Choroid plexus epithelial cell (primary cell): ENCODE results near the gene E2F6.

Experiments
- DNase-seq: peaks from one replicate; pipeline ENCODE4 v3.0.0-alpha.2; 2010; ENCODE audit warnings: low read depth
- H3K4me3 ChIP-seq: 2 replicates; pipeline ENCODE4 v1.5.1; 2011; ENCODE audit warnings: low read depth, mild to moderate bottlenecking, control low read depth, low read length, moderate library complexity
- CTCF ChIP-seq: conservative IDR thresholded peaks from 2 replicates; pipeline ENCODE4 v1.5.1; 2011; ENCODE audit warnings: low read depth, mild to moderate bottlenecking, control low read depth, inconsistent platforms, low read length, moderate library complexity

E2F6 gene

GRCh38 chr2:11411244-11411643 is 54.7 kb downstream of the E2F6 start:
- no peak for TF ChIP-seq CTCF
- no peak for DNase-seq
- H3K4me3 ChIP-seq = no peak overlapping the region

GRCh38 chr2:11410101-11410500 is 55.9 kb downstream of the E2F6 start:
- TF ChIP-seq CTCF = no peak
- no peak for DNase-seq
- no peak overlapping the region for H3K4me3 ChIP-seq

- no peak overlapping the region for H3K4me3 ChIP-seq
- TF ChIP-seq CTCF = no peak
- DNase-seq = no peak
Observed at GRCh38 chr2:11409572-11409959, 56.4 kb downstream of the E2F6 start.

- no peak for DNase-seq
- no peak for TF ChIP-seq CTCF
- no peak overlapping the region for H3K4me3 ChIP-seq
Observed at GRCh38 chr2:11408959-11409571, 56.9 kb downstream of the E2F6 start.

- no peak overlapping the region for H3K4me3 ChIP-seq
- no peak for DNase-seq
- TF ChIP-seq CTCF = no peak
Observed at GRCh38 chr2:11407413-11407812, 58.5 kb downstream of the E2F6 start.

GRCh38 chr2:11406958-11407381 is 59.0 kb downstream of the E2F6 start:
- peak; percentile 84 for DNase-seq
- H3K4me3 ChIP-seq = no peak overlapping the region

More at GRCh38 chr2:11406958-11407381, 59.0 kb downstream of the E2F6 start:
- TF ChIP-seq CTCF = no peak
